Effector memory CD8-positive, alpha-beta T cell (primary cell): Measurements from ENCODE around the gene IFT22.

ENCODE experiments used
- ATAC-seq: fragments of 150-1000 bp; cut with Tn5 transposase; replicated peaks from 2 replicates; pipeline ENCODE4 v1.10.0; 2021; ENCODE audit warnings: mild to moderate bottlenecking, moderate library complexity
- DNase-seq, 3 experiments: peaks; one replicate each; pipeline ENCODE4 v3.0.0; 2021
- H3K27ac Mint-ChIP-seq, 2 donors: one replicate each; pipeline ENCODE4 v1.8.0; 2022; ENCODE audit warnings: mild to moderate bottlenecking in 2 of 2, mixed read lengths in 2 of 2, moderate library complexity in 2 of 2
- H3K27me3 Mint-ChIP-seq, 2 donors: one replicate each; pipeline ENCODE4 v1.8.0; 2022; ENCODE audit warnings: mixed read lengths in 2 of 2
- H3K36me3 Mint-ChIP-seq: one replicate; pipeline ENCODE4 v1.8.0; 2022; ENCODE audit warnings: mild to moderate bottlenecking, moderate library complexity, mixed read lengths; ENCODE audit not compliant: insufficient read depth
- H3K4me1 Mint-ChIP-seq, 2 donors: one replicate each; pipeline ENCODE4 v1.8.0; 2022; ENCODE audit warnings: low read depth in 2 of 2, mixed read lengths in 2 of 2
- H3K4me3 Mint-ChIP-seq, 2 donors: one replicate each; pipeline ENCODE4 v1.8.0; 2022; ENCODE audit warnings: mild to moderate bottlenecking in 2 of 2, mixed read lengths in 2 of 2, moderate library complexity in 2 of 2
- H3K9me3 Mint-ChIP-seq, 2 donors: one replicate each; pipeline ENCODE4 v1.8.0; 2022; ENCODE audit warnings: mixed read lengths in 2 of 2

Gene IFT22

DNA sequence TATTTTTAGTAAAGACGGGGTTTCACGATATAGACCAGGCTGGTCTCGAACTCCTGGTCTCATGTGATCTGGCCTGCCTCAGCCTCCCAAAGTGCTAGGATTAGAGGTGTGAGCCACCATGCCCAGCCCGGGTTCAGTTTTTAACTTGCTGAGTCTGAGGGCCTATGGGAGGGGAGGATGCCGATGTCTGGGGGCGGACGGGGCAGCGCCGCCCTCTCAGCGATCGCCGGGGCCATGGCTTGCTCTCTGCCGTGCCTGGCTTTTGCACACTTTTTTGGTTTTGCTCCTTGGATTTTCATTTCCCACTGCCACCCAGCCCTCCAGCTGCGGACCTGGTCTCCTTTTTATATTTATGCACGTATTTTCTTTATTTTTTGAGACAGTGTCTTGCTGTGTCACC lies 25.9 kb upstream of the IFT22 start:
- peaks cover 10 to 26% of the 10 kb centered on the region in 2 donors for H3K27me3 Mint-ChIP-seq
- no peak overlapping the region for H3K4me3 Mint-ChIP-seq
- no peaks in the 10 kb centered on the region for H3K4me1 Mint-ChIP-seq
- H3K27ac Mint-ChIP-seq: no peak overlapping the region
- DNase-seq (no peak), ATAC-seq (no peak)
- no peaks in the 10 kb centered on the region for H3K36me3 Mint-ChIP-seq
- H3K9me3 Mint-ChIP-seq: no peaks in the 10 kb centered on the region

DNA sequence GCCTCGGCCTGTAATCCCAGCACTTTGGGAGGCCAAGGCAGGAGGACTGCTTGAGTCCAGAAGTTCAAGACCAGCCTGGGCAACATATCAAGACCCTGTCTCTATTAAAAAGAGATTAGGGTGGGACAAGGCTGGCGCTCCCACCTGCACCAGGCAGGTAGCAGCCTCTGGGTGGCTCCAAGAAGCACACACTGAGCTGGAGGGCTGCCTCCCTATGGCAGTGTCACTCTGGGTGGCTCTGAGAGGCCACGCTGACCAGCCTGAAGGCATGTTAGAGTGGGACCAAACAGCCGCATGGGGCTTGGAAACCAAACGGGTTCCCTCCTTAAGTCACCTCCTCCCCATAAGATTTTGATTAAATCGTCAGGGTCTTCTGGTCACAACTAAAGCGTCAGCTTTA lies 21.3 kb upstream of the IFT22 start:
- no peak for ATAC-seq
- no peak for DNase-seq
- H3K27ac Mint-ChIP-seq: no peak overlapping the region
- H3K4me3 Mint-ChIP-seq: no peak overlapping the region
- no peaks in the 10 kb centered on the region for H3K9me3 Mint-ChIP-seq
- no peaks in the 10 kb centered on the region for H3K4me1 Mint-ChIP-seq
- peaks cover 3% of the 10 kb centered on the region for H3K36me3 Mint-ChIP-seq
- peaks cover 8 to 17% of the 10 kb centered on the region in 2 donors for H3K27me3 Mint-ChIP-seq

DNA sequence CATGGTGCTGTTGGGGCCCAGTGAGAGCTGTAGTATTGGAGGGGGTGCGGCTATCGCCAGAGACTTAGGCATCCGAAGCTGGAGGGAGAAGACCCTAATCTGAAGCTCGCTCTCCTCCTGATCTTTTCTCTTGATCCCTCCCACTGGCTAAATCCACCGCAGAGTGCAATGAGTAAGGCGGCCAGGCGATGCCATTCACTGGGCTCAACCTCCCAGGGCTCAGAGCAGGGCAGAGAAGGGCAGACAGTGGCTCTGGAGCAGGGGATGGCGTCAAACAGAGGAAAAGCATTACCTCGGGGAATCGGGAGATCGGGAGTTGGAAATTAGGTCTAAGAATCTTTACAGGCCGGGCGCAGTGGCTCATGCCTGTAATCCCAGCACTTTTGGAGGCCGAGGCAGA lies 18.8 kb upstream of the IFT22 start:
- Mint-ChIP-seq H3K4me1 (no peaks in the 10 kb centered on the region), H3K4me3 (no peak overlapping the region), H3K27me3 (peaks cover 8 to 16% of the 10 kb centered on the region in 2 donors), H3K9me3 (no peaks in the 10 kb centered on the region), H3K36me3 (peaks cover 3% of the 10 kb centered on the region), H3K27ac (no peak overlapping the region)
- DNase-seq: no peak
- ATAC-seq: no peak

DNA sequence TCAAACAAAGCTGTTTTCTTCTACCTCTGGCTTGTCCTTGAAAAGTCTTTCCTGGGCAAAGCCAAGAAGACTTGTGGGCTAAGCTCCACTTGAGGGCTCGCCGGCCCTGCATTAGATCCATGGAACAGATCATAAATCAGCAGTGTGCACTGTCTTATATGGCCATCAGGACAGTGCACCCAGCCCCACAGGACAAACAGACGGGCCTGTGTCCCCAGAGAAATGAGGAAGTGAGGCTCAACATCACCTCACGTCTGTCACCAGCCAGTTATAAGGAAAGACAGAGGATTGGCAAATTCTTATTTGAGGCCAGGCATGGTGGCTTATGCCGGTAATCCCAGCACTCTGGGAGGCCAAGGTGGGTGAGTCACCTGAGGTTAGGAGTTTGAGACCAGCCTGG lies 12.3 kb upstream of the IFT22 start:
- H3K4me3 Mint-ChIP-seq: no peak overlapping the region
- peak overlapping the region in 1 of 2 donors; percentile 65 for H3K27ac Mint-ChIP-seq
- DNase-seq (no peak), ATAC-seq (no peak)
- H3K9me3 Mint-ChIP-seq: no peaks in the 10 kb centered on the region
- no peaks in the 10 kb centered on the region for H3K36me3 Mint-ChIP-seq
- H3K27me3 Mint-ChIP-seq: peaks cover 12 to 40% of the 10 kb centered on the region in 2 donors
- H3K4me1 Mint-ChIP-seq: no peaks in the 10 kb centered on the region

DNA sequence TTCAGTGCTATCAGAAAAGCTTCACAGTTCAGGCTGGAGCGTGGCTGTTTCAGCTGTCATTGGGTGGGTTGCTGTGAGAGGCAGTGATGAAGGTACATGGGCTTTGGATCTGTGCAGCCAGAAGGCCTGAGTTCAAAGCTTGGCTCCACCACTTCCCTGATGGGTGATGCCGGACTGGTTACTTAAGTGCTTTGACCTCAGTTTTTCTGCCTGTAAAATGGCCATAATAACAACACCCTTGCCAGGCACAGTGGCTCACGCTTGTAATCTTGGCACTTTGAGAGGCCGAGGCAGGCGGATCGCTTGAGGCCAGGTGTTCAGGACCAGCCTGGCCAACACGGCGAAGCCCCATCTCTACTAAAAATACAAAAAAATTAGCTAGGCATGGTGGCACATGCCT lies 10.4 kb upstream of the IFT22 start:
- Mint-ChIP-seq H3K9me3 (no peaks in the 10 kb centered on the region), H3K27me3 (peaks cover 12 to 40% of the 10 kb centered on the region in 2 donors), H3K27ac (no peak overlapping the region), H3K4me1 (no peaks in the 10 kb centered on the region), H3K36me3 (no peaks in the 10 kb centered on the region), H3K4me3 (no peak overlapping the region)
- DNase-seq (no peak), ATAC-seq (no peak)

DNA sequence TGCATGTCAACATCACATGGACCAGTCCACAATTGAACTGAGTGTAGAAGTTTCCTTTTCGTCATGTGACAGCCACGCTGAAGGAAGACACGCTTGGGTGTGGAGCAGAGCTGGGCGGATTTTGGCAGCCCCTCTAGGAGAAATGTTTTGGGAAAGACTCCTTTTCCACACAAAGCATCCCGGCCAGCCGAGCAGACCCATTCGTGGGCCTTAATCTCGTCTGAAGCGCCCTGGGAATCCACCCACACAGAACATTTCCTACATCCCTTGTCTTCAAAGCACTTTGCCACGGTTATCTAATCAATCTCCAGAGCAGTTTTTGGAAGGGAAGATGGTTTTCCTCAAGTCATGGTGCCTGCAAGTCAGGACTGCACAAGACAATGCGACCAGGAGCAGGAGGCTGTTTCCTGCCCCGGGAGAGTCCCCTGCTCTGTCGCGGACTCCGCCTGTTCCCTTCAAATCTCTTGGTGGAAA lies 8.4 kb upstream of the IFT22 start:
- Mint-ChIP-seq H3K4me3 (no peak overlapping the region), H3K27ac (no peak overlapping the region), H3K4me1 (no peaks in the 10 kb centered on the region), H3K9me3 (no peaks in the 10 kb centered on the region), H3K36me3 (no peaks in the 10 kb centered on the region), H3K27me3 (peaks cover 12 to 34% of the 10 kb centered on the region in 2 donors)
- DNase-seq (no peak), ATAC-seq (no peak)

DNA sequence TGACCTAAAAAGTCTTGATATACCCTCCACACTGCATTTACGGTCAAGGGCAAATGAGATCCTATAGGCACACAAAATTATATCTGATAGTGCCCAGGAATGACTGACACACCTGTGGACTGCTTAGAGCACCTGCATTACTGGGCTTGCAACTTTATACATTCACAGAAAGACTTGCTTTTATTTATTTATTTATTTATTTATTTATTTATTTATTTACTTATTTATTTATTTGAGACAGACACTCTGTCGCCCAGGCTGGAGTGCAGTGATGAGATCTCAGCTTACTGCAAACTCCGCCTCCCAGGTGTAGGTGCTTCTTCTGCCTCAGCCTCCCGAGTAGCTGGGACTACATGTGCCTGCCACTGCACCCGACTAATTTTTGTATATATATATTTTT lies 6.5 kb upstream of the IFT22 start:
- H3K4me3 Mint-ChIP-seq: no peak overlapping the region
- ATAC-seq: no peak

DNA sequence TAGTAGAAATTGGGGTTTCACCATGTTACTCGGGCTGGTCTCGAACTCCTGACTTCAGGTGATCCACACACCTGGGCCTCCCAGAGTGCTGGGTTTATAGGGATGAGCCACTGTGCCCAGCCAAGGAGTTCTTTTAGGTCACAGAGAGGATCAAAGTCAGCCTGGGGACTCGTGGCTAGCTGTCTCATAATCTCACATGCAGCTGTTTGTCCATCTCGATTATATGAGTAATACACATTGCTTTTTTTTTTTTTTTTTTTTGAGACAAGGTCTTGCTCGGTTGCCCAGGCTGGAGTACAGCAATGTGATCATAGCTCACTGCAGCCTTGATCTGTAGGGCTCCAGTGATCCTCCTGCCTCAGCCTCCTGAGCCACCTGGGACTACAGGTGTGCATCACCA lies 2.2 kb downstream of the IFT22 start:
- ATAC-seq (no peak), DNase-seq (no peak)
- Mint-ChIP-seq H3K27ac (no peak overlapping the region), H3K4me1 (peaks cover 3 to 10% of the 10 kb centered on the region in 2 donors), H3K36me3 (peaks cover 21% of the 10 kb centered on the region), H3K4me3 (no peak overlapping the region), H3K9me3 (no peaks in the 10 kb centered on the region), H3K27me3 (no peaks in the 10 kb centered on the region)

More for the DNA sequence above, 6.5 kb upstream of the IFT22 start:
- Mint-ChIP-seq H3K9me3 (no peaks in the 10 kb centered on the region), H3K4me1 (no peaks in the 10 kb centered on the region), H3K27me3 (peaks cover 7 to 19% of the 10 kb centered on the region in 2 donors), H3K27ac (no peak overlapping the region), H3K36me3 (no peaks in the 10 kb centered on the region)
- DNase-seq: no peak

DNA sequence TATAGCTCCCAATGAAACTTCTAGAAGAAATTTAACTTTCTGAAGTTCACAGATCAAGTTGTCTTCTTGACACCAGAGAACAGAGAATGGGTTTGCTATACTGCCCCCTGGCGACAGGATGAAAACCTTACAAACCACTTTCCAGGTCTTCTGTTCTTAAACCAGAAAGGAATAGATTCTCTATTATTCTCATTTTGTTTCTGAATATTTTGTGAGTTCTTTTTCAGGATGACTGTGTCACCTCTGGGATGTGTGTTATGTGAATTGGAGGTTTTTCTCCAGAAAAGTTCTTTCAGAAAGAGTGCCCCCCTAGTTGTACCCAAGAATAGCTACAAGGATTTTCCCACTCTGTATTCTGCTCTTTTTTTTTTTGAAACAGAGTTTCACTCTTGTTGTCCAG lies 6.3 kb downstream of the IFT22 start:
- peak; percentile 37 for ATAC-seq
- DNase-seq: peak; percentile 29 to 49 (median 40)
- H3K9me3 Mint-ChIP-seq: peaks cover 1 to 3% of the 10 kb centered on the region in 2 donors
- no peaks in the 10 kb centered on the region for H3K4me1 Mint-ChIP-seq
- no peak overlapping the region for H3K4me3 Mint-ChIP-seq
- H3K27me3 Mint-ChIP-seq: peaks cover 2 to 4% of the 10 kb centered on the region in 2 donors
- no peak overlapping the region for H3K27ac Mint-ChIP-seq
- H3K36me3 Mint-ChIP-seq: peaks cover 7% of the 10 kb centered on the region

DNA sequence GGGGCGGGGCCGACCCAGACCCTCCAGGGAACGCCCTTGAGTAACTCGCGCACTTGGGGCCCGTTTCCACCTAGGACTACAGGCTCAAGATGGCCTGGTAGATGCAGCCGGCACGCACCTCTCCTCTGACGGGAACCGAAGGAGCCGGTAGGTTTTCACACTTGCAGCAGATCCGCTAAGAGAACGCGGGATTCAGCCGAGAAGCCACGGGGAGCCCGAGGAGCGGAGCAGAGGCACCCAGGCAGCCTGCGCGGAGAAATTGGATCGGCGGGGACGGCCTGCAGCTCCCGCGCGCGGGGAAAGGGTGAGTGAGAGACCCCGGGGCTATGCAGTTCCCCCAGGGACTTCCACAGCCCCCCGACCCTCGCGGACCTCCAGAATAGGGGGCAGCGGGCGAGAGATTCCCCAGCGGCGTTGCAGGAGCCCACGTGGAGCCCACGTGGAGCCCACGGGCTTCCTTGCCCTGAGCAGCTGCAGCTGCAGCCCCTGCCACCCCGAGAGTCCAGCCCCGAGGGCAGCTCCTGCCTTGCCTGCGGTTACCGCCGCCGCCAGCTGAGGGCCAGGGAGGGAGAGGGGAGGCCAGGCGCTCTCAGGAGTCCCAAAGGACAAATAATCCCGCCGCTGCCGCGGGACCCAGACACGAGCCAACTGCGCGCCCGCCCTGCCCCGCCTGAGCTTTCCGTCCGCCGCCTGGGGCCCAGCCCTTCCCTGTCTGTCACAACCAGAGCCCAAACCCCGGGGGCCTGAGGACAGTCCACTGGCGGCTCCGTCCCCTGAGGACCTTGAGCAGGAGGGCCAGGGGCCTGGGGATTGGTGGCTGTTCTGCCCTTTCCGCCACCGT lies 13.1 kb downstream of the IFT22 start:
- H3K27ac Mint-ChIP-seq: no peak overlapping the region
- H3K4me3 Mint-ChIP-seq: peak overlapping the region; percentile 81 to 84
- no peaks in the 10 kb centered on the region for H3K36me3 Mint-ChIP-seq
- H3K27me3 Mint-ChIP-seq: peaks cover 45 to 58% of the 10 kb centered on the region in 2 donors
- peaks cover 7% of the 10 kb centered on the region in 2 donors for H3K4me1 Mint-ChIP-seq
- peak; percentile 40 for ATAC-seq
- peaks cover 4 to 7% of the 10 kb centered on the region in 2 donors for H3K9me3 Mint-ChIP-seq
- no peak for DNase-seq

DNA sequence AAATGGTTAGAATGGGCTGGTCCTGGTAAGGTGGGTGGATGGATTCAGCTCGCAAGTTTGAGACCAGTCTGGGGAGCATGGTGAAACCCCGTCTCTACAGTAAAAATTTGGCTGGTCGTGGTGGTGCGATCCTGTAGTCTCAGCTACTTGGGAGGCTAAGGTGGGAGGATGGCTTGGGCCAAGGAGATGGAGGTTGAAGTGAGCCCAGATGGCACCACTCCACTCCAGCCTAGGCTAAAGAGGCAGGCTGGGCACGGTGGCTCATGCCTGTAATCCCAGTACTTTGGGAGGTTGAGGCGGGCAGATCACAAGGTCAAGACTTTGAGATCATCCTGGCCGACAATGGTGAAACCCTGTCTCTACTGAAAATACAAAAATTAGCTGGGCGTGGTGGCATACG lies 15.3 kb downstream of the IFT22 start:
- H3K9me3 Mint-ChIP-seq: peaks cover 4 to 7% of the 10 kb centered on the region in 2 donors
- DNase-seq (no peak), ATAC-seq (no peak)
- peaks cover 8 to 9% of the 10 kb centered on the region in 2 donors for H3K4me1 Mint-ChIP-seq
- no peak overlapping the region for H3K4me3 Mint-ChIP-seq
- peaks cover 48 to 71% of the 10 kb centered on the region in 2 donors for H3K27me3 Mint-ChIP-seq
- no peaks in the 10 kb centered on the region for H3K36me3 Mint-ChIP-seq
- no peak overlapping the region for H3K27ac Mint-ChIP-seq

DNA sequence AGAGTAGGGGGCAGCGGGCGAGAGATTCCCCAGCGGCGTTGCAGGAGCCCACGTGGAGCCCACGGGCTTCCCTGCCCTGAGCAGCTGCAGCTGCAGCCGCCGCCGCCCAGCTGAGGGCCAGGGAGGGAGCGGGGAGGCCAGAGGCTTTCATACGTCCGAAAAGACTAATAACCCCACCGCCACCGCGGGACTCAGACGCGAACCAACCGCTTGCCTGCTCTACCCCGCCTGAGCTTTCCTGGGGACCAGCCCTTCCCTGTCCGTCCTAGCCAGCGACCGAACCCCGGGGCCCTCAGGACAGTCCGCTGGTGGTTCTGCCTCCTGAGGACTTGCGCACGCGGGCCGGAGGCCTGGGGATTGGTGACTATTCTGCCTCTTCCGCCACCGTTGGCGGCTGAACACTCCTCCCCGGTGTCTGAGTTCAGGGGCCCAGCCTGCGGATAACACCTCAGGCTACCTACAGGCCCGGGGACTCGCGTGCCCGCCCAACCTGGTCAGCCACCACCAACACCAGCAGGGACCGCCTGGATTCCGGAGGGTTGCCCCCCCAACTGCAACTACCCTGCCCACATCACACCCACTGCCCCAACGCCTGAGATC lies 18.4 kb downstream of the IFT22 start:
- H3K27me3 Mint-ChIP-seq: peaks cover 54 to 75% of the 10 kb centered on the region in 2 donors
- H3K4me1 Mint-ChIP-seq: peaks cover 7 to 11% of the 10 kb centered on the region in 2 donors
- H3K9me3 Mint-ChIP-seq: peaks cover 3 to 10% of the 10 kb centered on the region in 2 donors
- peak overlapping the region; percentile 0 to 3 for H3K4me3 Mint-ChIP-seq
- no peak overlapping the region for H3K27ac Mint-ChIP-seq
- ATAC-seq (peak; percentile 45), DNase-seq (no peak)
- peaks cover 2% of the 10 kb centered on the region for H3K36me3 Mint-ChIP-seq

DNA sequence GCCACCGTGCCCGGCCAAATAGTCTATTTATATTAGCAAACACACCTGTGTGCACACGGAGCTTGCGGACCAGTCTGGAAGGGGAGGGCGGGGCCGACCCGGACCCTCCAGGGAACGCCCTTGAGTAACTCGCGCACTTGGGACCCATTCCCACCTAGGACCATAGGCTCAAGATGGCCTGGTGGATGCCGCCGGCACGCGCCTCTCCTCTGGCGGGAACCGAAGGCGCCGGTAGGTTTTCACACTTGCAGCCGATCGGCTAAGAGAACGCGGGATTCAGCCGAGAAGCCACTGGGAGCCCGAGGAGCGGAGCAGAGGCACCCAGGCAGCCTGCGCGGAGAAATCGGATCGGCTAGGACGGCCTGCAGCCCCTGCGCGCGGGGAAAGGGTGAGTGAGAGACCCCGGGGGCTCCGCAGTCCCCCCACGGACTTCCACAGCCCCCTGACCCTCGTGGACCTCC lies 18.9 kb downstream of the IFT22 start:
- Mint-ChIP-seq H3K9me3 (peaks cover 3 to 10% of the 10 kb centered on the region in 2 donors), H3K4me1 (peaks cover 4 to 8% of the 10 kb centered on the region in 2 donors), H3K4me3 (peak overlapping the region in 1 of 2 donors; percentile 44), H3K27ac (no peak overlapping the region), H3K36me3 (peaks cover 2% of the 10 kb centered on the region), H3K27me3 (peaks cover 54 to 75% of the 10 kb centered on the region in 2 donors)
- no peak for DNase-seq
- no peak for ATAC-seq
